HepG2 (cell line): Measurements from ENCODE around the gene AP1M1. TPM values are rescaled to one million over a fixed set of nuclear protein-coding genes. Genes with fewer than 3 reads are reported as not detected.

Experiments used
- ATAC-seq: fragments of 200-7000 bp; cut with Tn5 transposase; 3 replicates; pipeline ENCODE4 v1.9.1; 2020; ENCODE audit warnings: mild to moderate bottlenecking, moderate library complexity
- BruUV-seq: library from RNA; stranded (reverse); fragments of 400-500 nt; replicated peaks from 2 replicates; lab custom pipeline; 2021; lab: Mats Ljungman, UMichigan
- CTCF ChIA-PET: fragments of 300-600 bp; formaldehyde crosslinking; extraction: SDS; loops from one replicate; lab custom pipeline; 2021; ENCODE audit warnings: low total read pairs, inconsistent platforms, low intra/inter-chr PET ratio; lab: Yijun Ruan, JAX
- POLR2A ChIA-PET: fragments of 350-600 bp; sonication (Branson Sonifier 250); formaldehyde crosslinking; loops from one replicate; lab custom pipeline; 2020; ENCODE audit warnings: antibody characterized with exemption, inconsistent platforms; lab: Yijun Ruan, JAX
- DNase-seq: peaks from one replicate; pipeline ENCODE4 v3.0.0-alpha.2; 2015; ENCODE audit warnings: low spot score
- FAIRE-seq: peaks from 3 replicates; lab custom pipeline; 2011; peaks lifted over from hg19 to GRCh38; lab: Jason Lieb, UNC
- H2AFZ ChIP-seq: one replicate; pipeline ENCODE4 v1.6.1; 2011; ENCODE audit warnings: low read length, inconsistent platforms
- H3K27ac ChIP-seq: fragments of 300-600 bp; 3 replicates; pipeline ENCODE4 v1.8.0; 2011; ENCODE audit warnings: mixed run types, mild to moderate bottlenecking, mixed read lengths, low read length, inconsistent platforms; ENCODE audit not compliant: insufficient read depth; ENCODE audit errors: extremely low read length
- H3K27me3 ChIP-seq, 2 experiments: fragments of 200-600 bp in 1 of 2; 2 replicates in 1 of 2; 3 replicates in 1 of 2; pipeline versions ENCODE4 v1.6.0 to v1.8.0; 2011; ENCODE audit warnings: low read length in 2 of 2, mild to moderate bottlenecking in 2 of 2, moderate library complexity in 2 of 2, inconsistent platforms in 1 of 2; ENCODE audit not compliant: insufficient read depth in 2 of 2, control insufficient read depth in 1 of 2
- H3K36me3 ChIP-seq, 2 experiments: fragments of 200-600 bp in 1 of 2; replicated peaks in 1 of 2; 2 replicates in 1 of 2; 3 replicates in 1 of 2; pipeline versions ENCODE4 v1.5.1 to v1.8.0; 2011; ENCODE audit warnings: low read length in 2 of 2, inconsistent platforms in 1 of 2; ENCODE audit not compliant: insufficient read depth in 2 of 2, control insufficient read depth in 1 of 2
- H3K4me1 ChIP-seq: 2 replicates; pipeline ENCODE4 v1.5.1; 2012; ENCODE audit warnings: low read length, inconsistent platforms; ENCODE audit not compliant: insufficient read depth
- H3K4me2 ChIP-seq: 2 replicates; pipeline ENCODE4 v1.6.0; 2011; ENCODE audit warnings: low read depth, low read length, inconsistent platforms
- H3K4me3 ChIP-seq, 3 experiments: fragments of 200-600 bp in 1 of 3; sonication (generic), shearing (Covaris generic) in 1 of 3; replicated peaks in 1 of 3; 2 replicates each; pipeline ENCODE4 v1.5.1; 2011 to 2016; ENCODE audit warnings: low read length in 3 of 3, inconsistent platforms in 2 of 3, low read depth in 2 of 3, mild to moderate bottlenecking in 2 of 3, control low read depth in 1 of 3, mixed read lengths in 1 of 3; ENCODE audit not compliant: insufficient read depth in 1 of 3
- H3K79me2 ChIP-seq: one replicate; pipeline ENCODE4 v1.6.1; 2011; ENCODE audit warnings: low read length, inconsistent platforms; ENCODE audit not compliant: insufficient read depth
- H3K9ac ChIP-seq: 2 replicates; pipeline ENCODE4 v1.6.0; 2011; ENCODE audit warnings: mild to moderate bottlenecking, low read depth, low read length, inconsistent platforms; ENCODE audit not compliant: insufficient read depth
- H3K9me3 ChIP-seq: 2 replicates; pipeline ENCODE4 v1.5.1; 2012; ENCODE audit warnings: mild to moderate bottlenecking, low read length
- H4K20me1 ChIP-seq: 2 replicates; pipeline ENCODE4 v1.6.0; 2011; ENCODE audit warnings: inconsistent platforms, mild to moderate bottlenecking, low read length, moderate library complexity; ENCODE audit not compliant: insufficient read depth
- ARNTL ChIP-seq: sonication (generic); formaldehyde crosslinking; IDR thresholded peaks from 2 replicates; pipeline ENCODE4 v1.4.0; 2020; ENCODE audit warnings: mild to moderate bottlenecking, missing genetic modification reagents
- ELF1 ChIP-seq: sonication (generic); formaldehyde crosslinking; IDR thresholded peaks from 2 replicates; pipeline ENCODE4 v1.4.0; 2020; ENCODE audit warnings: missing genetic modification reagents
- MYC ChIP-seq: sonication (generic); formaldehyde crosslinking; IDR thresholded peaks from 2 replicates; pipeline ENCODE4 v1.9.0; 2021; ENCODE audit warnings: missing genetic modification reagents, borderline replicate concordance
- STAT6 ChIP-seq: sonication (generic); formaldehyde crosslinking; IDR thresholded peaks from 2 replicates; pipeline ENCODE4 v1.4.0; 2020; ENCODE audit warnings: missing genetic modification reagents, mild to moderate bottlenecking, borderline replicate concordance
- ZBTB20 ChIP-seq: sonication (generic); formaldehyde crosslinking; IDR thresholded peaks from 2 replicates; pipeline ENCODE4 v1.8.1; 2023; ENCODE audit warnings: missing genetic modification reagents, low read depth, mild to moderate bottlenecking, borderline replicate concordance
- ZBTB34 ChIP-seq: sonication (generic); formaldehyde crosslinking; IDR thresholded peaks from 2 replicates; pipeline ENCODE4 v1.8.0; 2022; ENCODE audit warnings: mild to moderate bottlenecking, missing genetic modification reagents
- ZHX2 ChIP-seq, 2 experiments: sonication (generic) in 1 of 2; formaldehyde crosslinking in 1 of 2; IDR thresholded peaks; 2 replicates each; pipeline versions ENCODE4 v1.6.1 to v1.9.0; 2014 to 2022; ENCODE audit warnings: antibody characterized with exemption in 1 of 2, borderline replicate concordance in 1 of 2, inconsistent platforms in 1 of 2, low read depth in 1 of 2, missing genetic modification reagents in 1 of 2
- ZNF180 ChIP-seq: sonication (generic); formaldehyde crosslinking; IDR thresholded peaks from 2 replicates; pipeline ENCODE4 v1.4.0; 2020; ENCODE audit warnings: low read depth, missing genetic modification reagents, borderline replicate concordance
- ZNF770 ChIP-seq: sonication (generic); formaldehyde crosslinking; IDR thresholded peaks from 2 replicates; pipeline ENCODE4 v1.5.0; 2020; ENCODE audit warnings: mild to moderate bottlenecking, missing genetic modification reagents
- WGBS: methylation state at CpG from one replicate; pipeline ENCODE4 v1.1.6; 2017; ENCODE audit warnings: low lambda C conversion rate; 5-methylcytosine and 5-hydroxymethylcytosine counted together
- in situ Hi-C: cut with HindIII; loops from 2 replicates; pipeline ENCODE4 v1.10.0; 2017; ENCODE audit warnings: low pct_unique_long_range_greater_than_20kb; ENCODE audit not compliant: extremely low pct_ligation_motif_present
- intact Hi-C: fragments of 100-400 bp; cut with micrococcal nuclease; formaldehyde crosslinking; loops from one replicate; pipeline ENCODE4 v1.10.0; 2022; ENCODE audit not compliant: unreplicated experiment
- polyA plus RNA-seq, 8 experiments: library from polyadenylated mRNA; depleted of rRNA in 3 of 8; stranded (reverse) in 7 of 8; unstranded in 1 of 8; fragments of >200 nt; fragmentation: Illumina TruSeq in 4 of 8; extraction: Trizol in 4 of 8; gene quantifications; 2 replicates each; pipeline versions ENCODE4 v1.2.1 to v1.2.3, GENCODE V29; 2011 to 2016; ENCODE audit warnings: low read depth in 4 of 8, missing spikeins in 1 of 8, mixed read lengths in 1 of 8; ENCODE audit not compliant: insufficient read depth in 1 of 8
- total RNA-seq, 5 experiments: library from RNA; depleted of rRNA; stranded (reverse); fragments of >200 nt; fragmentation: Illumina TruSeq; extraction: Trizol; gene quantifications; 2 replicates each; pipeline ENCODE4 v1.2.3, GENCODE V29; 2016; ENCODE audit warnings: low read depth in 1 of 5

Gene AP1M1
- total and polyA plus RNA-seq, 2 of the 13 experiments (the other 11 are each of a cell fraction or from before 2014, with no cell fraction given): 34.4 to 46.1 TPM

- TF ChIP-seq ZNF770 (0 out of 2 replicates have a peak, but pooled peaks have one; percentile 23), ZBTB34 (CRISPR knock-in tag) (0 out of 2 replicates have a peak, but pooled peaks have one; percentile 28), ZNF180 (CRISPR knock-in tag) (no peak)
Measured at GRCh38 chr19:16263141-16263761, 65.5 kb downstream of the AP1M1 start (continued).

GRCh38 chr19:16265205-16265604 is 67.5 kb downstream of the AP1M1 start:
- CTCF ChIA-PET: no interaction called here
- intact Hi-C loops: no loop called here
- POLR2A ChIA-PET: no interaction called here
- Histone ChIP-seq H3K4me2 (no peak overlapping the region), H3K9ac (no peak overlapping the region), H3K9me3 (no peaks in the 10 kb centered on the region), H3K36me3 (no peaks in the 10 kb centered on the region), H3K79me2 (no peaks in the 10 kb centered on the region), H3K27me3 (peaks cover 0 to 19% of the 10 kb centered on the region in 2 experiments; a peak in 3 of 5 replicates), H2AFZ (no peak overlapping the region), H3K4me3 (no peak overlapping the region), H3K4me1 (peaks cover 35% of the 10 kb centered on the region), H3K27ac (no peak overlapping the region), H4K20me1 (no peaks in the 10 kb centered on the region)
- ATAC-seq: no peak
- in situ Hi-C loops: no loop called here
- 30% methylated on average over 3 of the region's 3 CpGs for WGBS
- no TSS peak for BruUV-seq
- no peak for FAIRE-seq
- no peak for DNase-seq
- TF ChIP-seq MYC (CRISPR knock-in tag): no peak
- TF ChIP-seq ELF1: no peak
- TF ChIP-seq ARNTL (CRISPR knock-in tag): no peak
- no peak for TF ChIP-seq ZBTB20 (CRISPR knock-in tag)
- no peak for TF ChIP-seq ZHX2 (IDR thresholded peaks at IDR 0.05; ENCODE audit: low read depth)
- TF ChIP-seq ZHX2 (CRISPR knock-in tag; IDR thresholded peaks at IDR 0.05; ENCODE audit: borderline replicate concordance): no peak
- TF ChIP-seq STAT6 (CRISPR knock-in tag): no peak
